Brain microvascular endothelial cell (primary cell): ENCODE measurements around the gene ZNF267.

ENCODE experiments used
- DNase-seq: peaks from one replicate; pipeline ENCODE4 v3.0.0-alpha.2; 2020
- H3K27ac ChIP-seq: fragments of 250-450 bp; sonication (Bioruptor Pico); 2 replicates; pipeline ENCODE4 v1.5.1; 2020; ENCODE audit warnings: mild to moderate bottlenecking, moderate library complexity
- H3K27me3 ChIP-seq: fragments of 250-450 bp; sonication (Bioruptor Pico); replicated peaks from 2 replicates; pipeline ENCODE4 v1.5.1; 2020; ENCODE audit warnings: mild to moderate bottlenecking
- H3K36me3 ChIP-seq: fragments of 250-450 bp; sonication (Bioruptor Pico); replicated peaks from 2 replicates; pipeline ENCODE4 v1.5.1; 2020; ENCODE audit warnings: mild to moderate bottlenecking
- H3K4me3 ChIP-seq: 2 replicates; pipeline ENCODE4 v1.5.1; 2011; ENCODE audit warnings: low read depth, mild to moderate bottlenecking, control low read depth, low read length, moderate library complexity
- CTCF ChIP-seq: IDR thresholded peaks from 2 replicates; pipeline ENCODE4 v1.5.1; 2011; ENCODE audit warnings: low read depth, mild to moderate bottlenecking, moderate library complexity, low read length, control low read depth, inconsistent platforms; ENCODE audit errors: missing control alignments
- in situ Hi-C: cut with HindIII; loops from 2 replicates; pipeline ENCODE4 v1.10.0; 2017; ENCODE audit warnings: low sequenced_read_pairs, low pct_ligation_motif_present

Gene ZNF267

GRCh38 chr16:31861455-31861854 lies 12.2 kb upstream of the ZNF267 start:
- Histone ChIP-seq H3K27me3 (no peaks in the 10 kb centered on the region), H3K36me3 (no peaks in the 10 kb centered on the region), H3K27ac (no peak overlapping the region), H3K4me3 (no peak overlapping the region)
- no peak for TF ChIP-seq CTCF
- in situ Hi-C loops, result no loop called here
- DNase-seq, result no peak

GRCh38 chr16:31862761-31863160 lies 10.8 kb upstream of the ZNF267 start:
- in situ Hi-C loops, result no loop called here
- DNase-seq, result no peak
- TF ChIP-seq CTCF, result no peak
- H3K36me3 ChIP-seq, result no peaks in the 10 kb centered on the region
- no peak overlapping the region for H3K27ac ChIP-seq
- no peak overlapping the region for H3K4me3 ChIP-seq
- no peaks in the 10 kb centered on the region for H3K27me3 ChIP-seq

- H3K36me3 ChIP-seq, result no peaks in the 10 kb centered on the region
- DNase-seq, result no peak
Observed at GRCh38 chr16:31868164-31868563, 5.4 kb upstream of the ZNF267 start.

GRCh38 chr16:31868691-31869167 lies 4.9 kb upstream of the ZNF267 start:
- Histone ChIP-seq H3K27ac (no peak overlapping the region), H3K27me3 (no peaks in the 10 kb centered on the region), H3K4me3 (no peak overlapping the region), H3K36me3 (no peaks in the 10 kb centered on the region)
- in situ Hi-C loops, result no loop called here
- DNase-seq, result peak; percentile 78
- peak; percentile 81 for TF ChIP-seq CTCF

More at GRCh38 chr16:31868164-31868563, 5.4 kb upstream of the ZNF267 start:
- in situ Hi-C loops, result no loop called here
- Histone ChIP-seq H3K27ac (no peak overlapping the region), H3K27me3 (no peaks in the 10 kb centered on the region), H3K4me3 (no peak overlapping the region)
- no peak for TF ChIP-seq CTCF

GRCh38 chr16:31869511-31870201 lies 4.0 kb upstream of the ZNF267 start:
- peak overlapping the region; percentile 11 for H3K27ac ChIP-seq
- in situ Hi-C loops, result no loop called here

More at GRCh38 chr16:31869511-31870201, 4.0 kb upstream of the ZNF267 start:
- TF ChIP-seq CTCF, result no peak
- H3K27me3 ChIP-seq, result no peaks in the 10 kb centered on the region
- no peak overlapping the region for H3K4me3 ChIP-seq
- H3K36me3 ChIP-seq, result no peaks in the 10 kb centered on the region
- DNase-seq, result peak; percentile 89
